ENCODE data around the gene SFSWAP. TPM values are rescaled to one million over a fixed set of nuclear protein-coding genes. Genes with fewer than 3 reads are reported as not detected.

SFSWAP gene
- total RNA-seq, 1 donor, result 31.1 TPM

DNA sequence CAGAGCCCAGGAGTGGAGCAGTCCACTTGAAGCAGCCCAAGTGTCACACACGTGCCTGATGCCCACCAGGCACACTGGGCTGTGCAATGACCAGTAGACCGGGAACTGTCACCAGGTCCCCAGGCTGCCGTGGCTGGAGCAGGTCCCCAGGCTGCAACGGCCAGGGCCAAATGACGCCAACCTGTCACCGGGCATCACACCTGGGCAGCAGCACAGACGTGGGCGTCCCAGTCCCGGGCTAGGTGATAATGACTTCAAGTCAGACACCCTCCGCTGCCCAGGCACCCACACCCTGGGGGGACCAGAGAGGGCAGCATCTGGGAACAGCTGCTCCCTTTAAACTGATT lies 86.7 kb downstream of the SFSWAP start:
- H3K27ac ChIP-seq (ENCODE audit: low read depth, low read length), result no peak overlapping the region

DNA sequence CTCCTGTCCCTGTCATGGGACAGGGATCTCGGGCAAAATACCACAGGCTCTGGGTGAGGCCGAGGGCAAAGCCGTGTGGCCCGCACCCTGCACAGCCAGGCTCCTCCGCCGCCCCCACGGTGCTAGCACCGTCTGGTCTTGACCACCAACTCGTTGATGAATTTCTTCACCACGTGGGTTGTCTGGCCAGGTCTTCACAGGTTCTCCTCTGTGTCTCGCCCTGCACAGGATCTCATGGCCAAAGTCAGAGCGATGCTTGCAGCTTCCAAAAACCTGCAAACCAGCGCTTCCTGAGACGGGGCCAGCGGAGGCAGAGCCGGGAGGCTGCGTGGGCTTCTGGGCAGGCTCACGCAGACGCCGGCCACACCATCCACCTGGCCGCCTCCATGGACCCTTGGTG lies 88.3 kb downstream of the SFSWAP start:
- no peak overlapping the region for H2AFZ ChIP-seq (ENCODE audit: low read length)
- peaks cover 9% of the 10 kb centered on the region for H3K36me3 ChIP-seq (ENCODE audit: insufficient read depth, low read length)
- H3K79me2 ChIP-seq (ENCODE audit: insufficient read depth, low read length), result no peaks in the 10 kb centered on the region
- no peak overlapping the region for H3K27ac ChIP-seq (ENCODE audit: low read depth, low read length)
- no peak overlapping the region for H3K4me3 ChIP-seq (ENCODE audit: insufficient read depth, low read length)
- no peak overlapping the region for H3K4me2 ChIP-seq (ENCODE audit: insufficient read depth, low read length)
- no peaks in the 10 kb centered on the region for H3K27me3 ChIP-seq (ENCODE audit: insufficient read depth, low read length)
- no peaks in the 10 kb centered on the region for H4K20me1 ChIP-seq (ENCODE audit: insufficient read depth, low read length)
- no peak for DNase-seq (ENCODE audit: insufficient read length, low spot score, missing footprints)
- no peaks in the 10 kb centered on the region for H3K9me3 ChIP-seq (ENCODE audit: low read depth, low read length)
- TF ChIP-seq, protein P1, sequence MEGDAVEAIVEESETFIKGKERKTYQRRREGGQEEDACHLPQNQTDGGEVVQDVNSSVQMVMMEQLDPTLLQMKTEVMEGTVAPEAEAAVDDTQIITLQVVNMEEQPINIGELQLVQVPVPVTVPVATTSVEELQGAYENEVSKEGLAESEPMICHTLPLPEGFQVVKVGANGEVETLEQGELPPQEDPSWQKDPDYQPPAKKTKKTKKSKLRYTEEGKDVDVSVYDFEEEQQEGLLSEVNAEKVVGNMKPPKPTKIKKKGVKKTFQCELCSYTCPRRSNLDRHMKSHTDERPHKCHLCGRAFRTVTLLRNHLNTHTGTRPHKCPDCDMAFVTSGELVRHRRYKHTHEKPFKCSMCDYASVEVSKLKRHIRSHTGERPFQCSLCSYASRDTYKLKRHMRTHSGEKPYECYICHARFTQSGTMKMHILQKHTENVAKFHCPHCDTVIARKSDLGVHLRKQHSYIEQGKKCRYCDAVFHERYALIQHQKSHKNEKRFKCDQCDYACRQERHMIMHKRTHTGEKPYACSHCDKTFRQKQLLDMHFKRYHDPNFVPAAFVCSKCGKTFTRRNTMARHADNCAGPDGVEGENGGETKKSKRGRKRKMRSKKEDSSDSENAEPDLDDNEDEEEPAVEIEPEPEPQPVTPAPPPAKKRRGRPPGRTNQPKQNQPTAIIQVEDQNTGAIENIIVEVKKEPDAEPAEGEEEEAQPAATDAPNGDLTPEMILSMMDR (IDR thresholded peaks at IDR 0.05; ENCODE audit: extremely low read depth, low read depth, low read length), result no peak
- peaks cover 6% of the 10 kb centered on the region for H3K4me1 ChIP-seq (ENCODE audit: insufficient read depth, low read length)

More for the DNA sequence above, 86.7 kb downstream of the SFSWAP start:
- no peaks in the 10 kb centered on the region for H3K4me1 ChIP-seq (ENCODE audit: insufficient read depth, low read length)
- H3K4me2 ChIP-seq (ENCODE audit: insufficient read depth, low read length), result no peak overlapping the region
- no peaks in the 10 kb centered on the region for H3K9me3 ChIP-seq (ENCODE audit: low read depth, low read length)
- peaks cover 15% of the 10 kb centered on the region for H3K36me3 ChIP-seq (ENCODE audit: insufficient read depth, low read length)
- H3K4me3 ChIP-seq (ENCODE audit: insufficient read depth, low read length), result no peak overlapping the region
- H2AFZ ChIP-seq (ENCODE audit: low read length), result no peak overlapping the region
- no peak for DNase-seq (ENCODE audit: insufficient read length, low spot score, missing footprints)
- no peaks in the 10 kb centered on the region for H3K79me2 ChIP-seq (ENCODE audit: insufficient read depth, low read length)
- no peaks in the 10 kb centered on the region for H4K20me1 ChIP-seq (ENCODE audit: insufficient read depth, low read length)
- no peaks in the 10 kb centered on the region for H3K27me3 ChIP-seq (ENCODE audit: insufficient read depth, low read length)
- TF ChIP-seq, protein P1 (IDR thresholded peaks at IDR 0.05; ENCODE audit: extremely low read depth, low read depth, low read length), result no peak

DNA sequence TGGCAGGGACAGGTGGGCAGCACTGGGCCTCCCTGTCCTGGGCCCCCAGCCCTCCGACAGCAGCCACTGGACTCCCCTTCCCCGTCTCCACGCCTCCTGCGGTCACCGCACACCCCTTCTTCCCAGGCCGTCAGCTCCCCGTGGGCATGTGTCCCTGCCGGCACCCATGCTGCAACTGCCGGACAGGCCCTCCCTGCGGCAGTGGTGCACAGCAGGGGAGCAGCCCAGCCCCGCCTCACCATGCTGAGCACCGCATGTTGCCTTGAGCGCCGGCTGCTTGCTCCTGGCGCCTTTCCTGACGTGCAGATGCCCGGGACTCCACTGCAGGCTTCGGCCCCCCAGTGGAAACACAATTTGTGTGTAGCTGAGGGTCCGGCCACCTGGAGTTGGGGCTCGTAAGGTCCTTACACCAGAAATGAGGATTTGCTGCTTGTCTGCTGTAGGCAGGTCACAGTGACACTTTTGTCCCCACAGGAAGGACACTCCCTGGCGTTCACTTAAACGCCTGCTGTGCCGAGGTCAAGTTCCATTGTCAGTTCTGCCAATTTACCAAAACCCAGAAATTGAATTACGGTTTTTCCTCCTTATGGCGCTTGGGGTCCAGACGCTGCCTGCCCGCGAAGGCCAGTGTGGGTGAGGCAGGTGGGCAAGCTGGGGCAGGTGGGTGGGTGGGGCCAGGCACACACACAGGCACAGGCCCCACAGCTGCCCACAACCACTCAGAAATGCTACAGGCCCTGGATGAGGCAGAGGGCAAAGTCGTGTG lies 89.1 kb downstream of the SFSWAP start:
- no peaks in the 10 kb centered on the region for H3K79me2 ChIP-seq (ENCODE audit: insufficient read depth, low read length)
- H4K20me1 ChIP-seq (ENCODE audit: insufficient read depth, low read length), result no peaks in the 10 kb centered on the region
- H3K4me3 ChIP-seq (ENCODE audit: insufficient read depth, low read length), result no peak overlapping the region
- no peak overlapping the region for H2AFZ ChIP-seq (ENCODE audit: low read length)
- DNase-seq (ENCODE audit: insufficient read length, low spot score, missing footprints), result peak; percentile 67
- peaks cover 8% of the 10 kb centered on the region for H3K4me1 ChIP-seq (ENCODE audit: insufficient read depth, low read length)
- TF ChIP-seq, protein P1 (IDR thresholded peaks at IDR 0.05; ENCODE audit: extremely low read depth, low read depth, low read length), result no peak
- H3K9me3 ChIP-seq (ENCODE audit: low read depth, low read length), result no peaks in the 10 kb centered on the region
- peaks cover 4% of the 10 kb centered on the region for H3K36me3 ChIP-seq (ENCODE audit: insufficient read depth, low read length)
- H3K27ac ChIP-seq (ENCODE audit: low read depth, low read length), result no peak overlapping the region
- H3K4me2 ChIP-seq (ENCODE audit: insufficient read depth, low read length), result no peak overlapping the region
- H3K27me3 ChIP-seq (ENCODE audit: insufficient read depth, low read length), result no peaks in the 10 kb centered on the region

DNA sequence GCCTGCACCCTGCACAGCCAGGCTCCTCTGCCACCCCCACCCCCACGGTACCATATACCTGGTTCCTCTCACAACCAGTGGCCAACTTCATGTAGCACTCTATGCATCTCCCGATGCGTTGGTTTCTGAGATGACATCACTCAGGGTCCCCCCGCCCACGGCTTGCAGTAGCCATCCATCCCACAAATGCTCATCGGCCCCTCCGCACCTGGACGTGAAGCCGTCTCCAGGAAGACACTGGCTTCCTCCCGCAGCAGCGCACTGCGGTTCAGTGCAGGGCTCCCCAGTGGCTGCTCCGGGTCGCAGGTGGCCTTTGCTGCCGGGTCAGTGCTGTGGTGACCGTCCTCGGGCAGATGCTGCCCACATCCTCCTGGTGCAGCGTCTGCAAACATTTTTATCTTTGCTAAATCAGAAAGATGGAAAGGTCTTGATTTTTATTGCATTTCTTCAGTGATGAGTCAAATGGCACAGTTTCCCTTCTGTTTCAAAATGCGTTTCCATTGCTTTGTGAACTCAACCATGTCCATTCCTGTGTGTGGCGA lies 89.8 kb downstream of the SFSWAP start:
- no peaks in the 10 kb centered on the region for H3K27me3 ChIP-seq (ENCODE audit: insufficient read depth, low read length)
- no peaks in the 10 kb centered on the region for H4K20me1 ChIP-seq (ENCODE audit: insufficient read depth, low read length)
- TF ChIP-seq, protein P1 (IDR thresholded peaks at IDR 0.05; ENCODE audit: extremely low read depth, low read depth, low read length), result no peak
- no peak overlapping the region for H3K4me2 ChIP-seq (ENCODE audit: insufficient read depth, low read length)
- H3K79me2 ChIP-seq (ENCODE audit: insufficient read depth, low read length), result no peaks in the 10 kb centered on the region
- H3K9me3 ChIP-seq (ENCODE audit: low read depth, low read length), result no peaks in the 10 kb centered on the region
- no peak overlapping the region for H3K4me3 ChIP-seq (ENCODE audit: insufficient read depth, low read length)
- no peak overlapping the region for H2AFZ ChIP-seq (ENCODE audit: low read length)
- H3K27ac ChIP-seq (ENCODE audit: low read depth, low read length), result no peak overlapping the region
- peaks cover 4% of the 10 kb centered on the region for H3K36me3 ChIP-seq (ENCODE audit: insufficient read depth, low read length)
- H3K4me1 ChIP-seq (ENCODE audit: insufficient read depth, low read length), result peaks cover 8% of the 10 kb centered on the region
- peak; percentile 65 for DNase-seq (ENCODE audit: insufficient read length, low spot score, missing footprints)

Measured in osteoblast (primary cell).